NB4 (cell line): ENCODE data around the gene RNF111.

Experiments used
- POLR2A ChIP-seq: IDR thresholded peaks from 2 replicates; pipeline ENCODE4 v1.6.1; 2011; ENCODE audit warnings: mild to moderate bottlenecking; ENCODE audit not compliant: insufficient read length; ENCODE audit errors: extremely low read depth
- TF ChIP-seq, protein P1 (sequence below): IDR thresholded peaks from one replicate; pipeline ENCODE4 v1.5.1; 2012; ENCODE audit warnings: low read depth, low read length

DNA sequence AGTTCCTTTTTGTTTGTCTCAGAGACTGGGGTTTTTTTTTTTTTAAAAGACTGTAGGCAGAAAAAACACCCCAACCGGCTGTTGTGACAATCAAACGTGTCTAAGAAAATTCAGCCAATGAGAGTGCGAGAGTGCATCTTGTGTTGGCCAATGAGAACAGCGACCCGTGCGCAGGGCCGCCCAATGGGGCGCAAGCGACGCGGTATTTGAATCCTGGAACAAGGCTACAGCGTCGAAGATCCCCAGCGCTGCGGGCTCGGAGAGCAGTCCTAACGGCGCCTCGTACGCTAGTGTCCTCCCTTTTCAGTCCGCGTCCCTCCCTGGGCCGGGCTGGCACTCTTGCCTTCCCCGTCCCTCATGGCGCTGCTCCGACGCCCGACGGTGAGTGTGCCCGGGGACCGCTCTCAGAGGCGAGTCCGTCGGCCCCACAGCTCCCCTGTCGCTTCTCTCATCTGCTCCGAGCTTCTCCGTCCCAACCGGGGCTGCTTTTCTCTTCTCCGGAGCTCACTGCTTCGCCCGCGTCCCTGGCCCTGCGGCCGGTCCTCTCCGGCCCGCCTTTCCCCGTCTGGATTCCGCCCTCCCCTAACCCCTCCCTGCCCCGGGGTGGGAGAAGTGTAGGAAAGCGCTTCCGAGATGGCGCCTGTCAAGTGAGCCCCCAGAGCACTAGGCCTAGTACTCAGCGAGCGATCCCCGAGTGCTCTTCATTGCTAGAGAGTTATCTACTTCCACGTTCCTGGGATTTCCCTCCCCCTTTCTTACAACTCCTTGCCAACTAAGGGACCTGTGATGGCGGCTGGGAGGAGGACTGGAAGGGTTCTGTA lies 117.7 kb downstream of the RNF111 start, which contains the start of gene CCNB2:
- peak; percentile 85 for TF ChIP-seq POLR2A
- TF ChIP-seq, protein P1, sequence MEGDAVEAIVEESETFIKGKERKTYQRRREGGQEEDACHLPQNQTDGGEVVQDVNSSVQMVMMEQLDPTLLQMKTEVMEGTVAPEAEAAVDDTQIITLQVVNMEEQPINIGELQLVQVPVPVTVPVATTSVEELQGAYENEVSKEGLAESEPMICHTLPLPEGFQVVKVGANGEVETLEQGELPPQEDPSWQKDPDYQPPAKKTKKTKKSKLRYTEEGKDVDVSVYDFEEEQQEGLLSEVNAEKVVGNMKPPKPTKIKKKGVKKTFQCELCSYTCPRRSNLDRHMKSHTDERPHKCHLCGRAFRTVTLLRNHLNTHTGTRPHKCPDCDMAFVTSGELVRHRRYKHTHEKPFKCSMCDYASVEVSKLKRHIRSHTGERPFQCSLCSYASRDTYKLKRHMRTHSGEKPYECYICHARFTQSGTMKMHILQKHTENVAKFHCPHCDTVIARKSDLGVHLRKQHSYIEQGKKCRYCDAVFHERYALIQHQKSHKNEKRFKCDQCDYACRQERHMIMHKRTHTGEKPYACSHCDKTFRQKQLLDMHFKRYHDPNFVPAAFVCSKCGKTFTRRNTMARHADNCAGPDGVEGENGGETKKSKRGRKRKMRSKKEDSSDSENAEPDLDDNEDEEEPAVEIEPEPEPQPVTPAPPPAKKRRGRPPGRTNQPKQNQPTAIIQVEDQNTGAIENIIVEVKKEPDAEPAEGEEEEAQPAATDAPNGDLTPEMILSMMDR: no peak
